BJ (cell line): ENCODE results near the gene CPEB3. TPM values are rescaled to one million over a fixed set of nuclear protein-coding genes. Genes with fewer than 3 reads are reported as not detected.

Source experiments
- CTCF ChIA-PET: fragments of 350-600 bp; formaldehyde crosslinking; extraction: SDS; loops from one replicate; lab custom pipeline; 2021; ENCODE audit warnings: antibody characterized with exemption, inconsistent platforms; lab: Yijun Ruan, JAX
- POLR2A ChIA-PET: fragments of 300-600 bp; sonication (Branson Sonifier 250); formaldehyde crosslinking; extraction: SDS; loops from one replicate; lab custom pipeline; 2021; ENCODE audit warnings: antibody characterized with exemption; lab: Charles Lee
- DNase-seq: peaks from one replicate; pipeline ENCODE4 v3.0.0-alpha.2; 2011; ENCODE audit warnings: low read depth
- H3K27me3 ChIP-seq: 2 replicates; pipeline ENCODE4 v1.6.0; 2011; ENCODE audit warnings: low read length; ENCODE audit not compliant: control insufficient read depth, insufficient read depth
- H3K36me3 ChIP-seq: 2 replicates; pipeline ENCODE4 v1.5.1; 2011; ENCODE audit warnings: low read length; ENCODE audit not compliant: control insufficient read depth, insufficient read depth
- H3K4me3 ChIP-seq: 2 replicates; pipeline ENCODE4 v1.5.1; 2011; ENCODE audit warnings: low read depth, mild to moderate bottlenecking, control low read depth, low read length
- polyA plus RNA-seq: library from polyadenylated mRNA; depleted of rRNA; stranded (reverse); fragments of >200 nt; gene quantifications from 2 replicates; pipeline ENCODE4 v1.2.3, GENCODE V29; 2011
- TF ChIP-seq, protein P1 (sequence below): IDR thresholded peaks from 2 replicates; pipeline ENCODE4 v1.5.1; 2011; ENCODE audit warnings: low read depth, mild to moderate bottlenecking, control low read depth, inconsistent platforms, low read length, moderate library complexity; ENCODE audit not compliant: insufficient read depth

Gene CPEB3
- polyA plus RNA-seq, 1 experiment: 0.28 TPM

DNA sequence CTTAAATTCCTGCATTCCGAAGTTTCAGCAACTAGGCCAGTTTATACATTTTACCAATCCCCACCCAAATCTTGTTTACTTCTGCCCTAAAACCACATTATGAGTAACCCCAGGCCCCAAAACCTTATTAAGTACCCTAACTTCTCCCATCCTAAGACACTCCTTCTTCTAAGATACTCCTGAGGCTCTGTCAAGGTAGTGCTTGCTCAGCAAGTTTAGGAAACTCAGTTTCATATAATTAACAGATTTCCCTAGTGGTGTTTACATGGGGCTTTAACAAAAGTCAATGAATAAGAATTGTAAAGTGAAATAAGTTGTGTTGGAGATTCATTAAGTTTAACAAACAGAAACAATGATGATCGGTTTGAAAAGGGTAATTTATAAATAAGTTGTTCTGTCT, 77.8 kb downstream of the CPEB3 start:
- CTCF ChIA-PET: no interaction called here

DNA sequence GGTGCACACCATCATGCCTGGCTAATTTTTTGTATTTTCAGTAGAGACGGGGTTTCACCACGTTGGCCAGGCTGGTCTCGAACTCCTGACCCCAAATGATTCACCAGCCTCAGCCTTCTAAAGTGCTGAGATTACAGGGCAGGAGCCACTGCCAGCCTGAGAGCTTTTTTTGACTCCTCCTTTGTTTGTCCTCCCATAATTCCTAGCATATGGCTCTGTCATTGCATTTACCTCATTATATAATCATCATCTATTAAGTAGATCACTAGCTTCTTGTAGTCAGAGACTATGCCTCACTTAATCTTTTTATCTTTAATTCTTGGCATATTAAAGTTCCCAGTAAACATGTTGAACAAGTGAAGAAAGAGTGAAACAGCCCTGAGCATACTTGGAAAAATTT, 82.1 kb downstream of the CPEB3 start:
- H3K4me3 ChIP-seq: no peak overlapping the region
- TF ChIP-seq, protein P1, sequence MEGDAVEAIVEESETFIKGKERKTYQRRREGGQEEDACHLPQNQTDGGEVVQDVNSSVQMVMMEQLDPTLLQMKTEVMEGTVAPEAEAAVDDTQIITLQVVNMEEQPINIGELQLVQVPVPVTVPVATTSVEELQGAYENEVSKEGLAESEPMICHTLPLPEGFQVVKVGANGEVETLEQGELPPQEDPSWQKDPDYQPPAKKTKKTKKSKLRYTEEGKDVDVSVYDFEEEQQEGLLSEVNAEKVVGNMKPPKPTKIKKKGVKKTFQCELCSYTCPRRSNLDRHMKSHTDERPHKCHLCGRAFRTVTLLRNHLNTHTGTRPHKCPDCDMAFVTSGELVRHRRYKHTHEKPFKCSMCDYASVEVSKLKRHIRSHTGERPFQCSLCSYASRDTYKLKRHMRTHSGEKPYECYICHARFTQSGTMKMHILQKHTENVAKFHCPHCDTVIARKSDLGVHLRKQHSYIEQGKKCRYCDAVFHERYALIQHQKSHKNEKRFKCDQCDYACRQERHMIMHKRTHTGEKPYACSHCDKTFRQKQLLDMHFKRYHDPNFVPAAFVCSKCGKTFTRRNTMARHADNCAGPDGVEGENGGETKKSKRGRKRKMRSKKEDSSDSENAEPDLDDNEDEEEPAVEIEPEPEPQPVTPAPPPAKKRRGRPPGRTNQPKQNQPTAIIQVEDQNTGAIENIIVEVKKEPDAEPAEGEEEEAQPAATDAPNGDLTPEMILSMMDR: no peak
- ChIA-PET CTCF (interaction anchor here (1.1 kb wide), 1 partner anchor 13 kb away, joined by 3 read pairs; no protein-coding TSS in a partner anchor), POLR2A (no interaction called here)
- no peak for DNase-seq
- H3K36me3 ChIP-seq: no peaks in the 10 kb centered on the region
- H3K27me3 ChIP-seq: no peaks in the 10 kb centered on the region

More for the DNA sequence above, 77.8 kb downstream of the CPEB3 start:
- TF ChIP-seq, protein P1: no peak
- Histone ChIP-seq H3K36me3 (no peaks in the 10 kb centered on the region), H3K4me3 (no peak overlapping the region), H3K27me3 (no peaks in the 10 kb centered on the region)
- POLR2A ChIA-PET: no interaction called here
- DNase-seq: no peak

DNA sequence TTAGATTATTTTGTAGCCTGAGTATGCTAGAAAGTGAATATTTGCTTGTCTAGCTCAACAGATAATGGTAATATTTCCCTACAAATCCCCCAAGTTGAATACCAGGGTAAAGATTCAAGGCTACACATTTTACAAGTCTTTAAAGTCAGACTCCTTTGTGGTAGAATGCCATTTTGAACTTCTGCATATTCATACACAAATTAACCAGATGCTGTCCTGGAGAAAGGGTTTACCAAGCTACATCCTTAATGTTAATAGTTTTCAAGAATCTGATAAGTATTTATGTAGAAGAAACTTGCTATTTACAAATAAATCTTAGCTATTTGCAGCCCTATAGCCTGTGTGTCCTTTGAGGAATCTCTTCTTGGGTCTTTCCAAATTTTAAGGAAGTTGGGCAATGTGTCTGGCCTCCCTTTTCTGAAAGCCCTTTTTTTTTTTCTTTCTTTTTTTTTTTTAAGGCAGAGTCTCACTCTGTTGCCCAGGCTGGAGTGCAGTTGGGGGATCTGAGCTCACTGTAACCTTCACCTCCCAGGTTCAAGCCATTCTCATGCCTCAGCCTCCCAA, 82.6 kb downstream of the CPEB3 start:
- POLR2A ChIA-PET: no interaction called here

DNA sequence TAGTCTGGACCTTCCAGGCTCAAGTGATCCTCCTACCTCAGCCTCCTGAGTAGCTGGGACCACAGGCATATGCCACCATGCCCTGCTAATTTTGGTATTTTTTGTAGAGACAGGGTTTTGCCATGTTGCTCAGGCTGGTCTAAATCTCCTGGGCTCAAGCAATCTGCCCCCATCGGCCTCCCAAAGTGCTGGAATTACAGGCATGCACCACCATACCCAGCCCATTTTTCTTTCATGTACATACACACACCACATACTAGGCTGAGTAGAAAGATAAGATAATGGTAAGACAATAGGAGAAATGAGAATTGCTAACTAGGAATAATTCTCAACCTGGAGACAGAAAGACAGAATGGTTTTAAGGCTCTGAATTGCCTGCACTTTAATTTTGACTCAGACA, 83.8 kb downstream of the CPEB3 start:
- TF ChIP-seq, protein P1: no peak
- H3K4me3 ChIP-seq: no peak overlapping the region
- DNase-seq: no peak
- H3K36me3 ChIP-seq: no peaks in the 10 kb centered on the region
- CTCF ChIA-PET: no interaction called here
- POLR2A ChIA-PET: no interaction called here
- no peaks in the 10 kb centered on the region for H3K27me3 ChIP-seq

More for the DNA sequence above, 82.6 kb downstream of the CPEB3 start:
- H3K4me3 ChIP-seq: no peak overlapping the region
- no peak for DNase-seq
- H3K36me3 ChIP-seq: no peaks in the 10 kb centered on the region
- CTCF ChIA-PET: interaction anchor here (1.1 kb wide), 1 partner anchor 14 kb away, joined by 3 read pairs; no protein-coding TSS in a partner anchor
- no peaks in the 10 kb centered on the region for H3K27me3 ChIP-seq
- TF ChIP-seq, protein P1: no peak

DNA sequence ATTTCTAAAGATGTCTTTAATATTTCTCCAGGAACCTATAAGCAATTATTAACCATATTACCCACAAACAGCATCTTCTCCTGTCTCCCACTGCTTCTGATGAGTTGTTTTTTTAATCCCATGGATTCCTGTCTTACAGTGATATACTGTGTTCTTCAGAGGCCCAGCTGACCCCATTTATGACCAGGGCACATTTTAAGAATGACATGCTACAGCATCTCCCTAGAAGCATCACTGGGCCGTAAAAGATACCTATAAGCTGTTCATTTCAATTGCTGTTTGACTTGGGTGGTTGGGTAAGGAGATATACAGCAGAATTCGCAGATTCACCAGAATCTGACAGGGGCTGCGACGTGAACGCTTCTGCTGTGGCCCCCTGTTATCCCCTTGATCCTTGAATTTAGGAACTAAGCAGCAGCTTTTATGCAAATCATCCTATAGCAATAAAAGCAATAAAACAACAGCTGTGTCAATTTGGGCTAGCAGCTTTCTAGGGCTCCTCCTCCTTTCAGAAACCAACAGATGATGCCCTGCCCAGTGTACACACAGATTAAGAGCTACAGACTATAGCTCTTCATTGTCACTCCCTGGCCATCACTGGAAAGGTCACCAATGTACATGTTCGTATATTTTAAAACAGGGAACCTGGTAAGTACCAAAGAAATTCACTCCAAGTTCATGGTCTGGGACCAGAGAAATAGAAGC, 86.8 kb downstream of the CPEB3 start:
- Histone ChIP-seq H3K27me3 (no peaks in the 10 kb centered on the region), H3K36me3 (no peaks in the 10 kb centered on the region), H3K4me3 (no peak overlapping the region)
- no peak for DNase-seq
- POLR2A ChIA-PET: no interaction called here
- TF ChIP-seq, protein P1: no peak
- CTCF ChIA-PET: interaction anchor here (1.0 to 1.4 kb wide), 2 partner anchors 12 to 70 kb away, joined by 3 to 4 read pairs; no protein-coding TSS in a partner anchor
